Thyroid gland (tissue), 4 donors: ENCODE measurements around the gene RELL2. TPM values are rescaled to one million over a fixed set of nuclear protein-coding genes. Genes with fewer than 3 reads are reported as not detected.

Experiments used
- DNase-seq, 2 donors: peaks; one replicate each; pipeline ENCODE4 v3.0.0-alpha.2; 2019
- H3K27ac ChIP-seq, 3 donors: fragments of 200-600 bp; sonication (generic); 1 replicate in 2 of 3; 2 replicates in 1 of 3; pipeline ENCODE4 v1.5.1; 2016 to 2019; ENCODE audit warnings: mild to moderate bottlenecking in 1 of 3, moderate library complexity in 1 of 3
- H3K27me3 ChIP-seq: fragments of 200-600 bp; sonication (generic); one replicate; pipeline ENCODE4 v1.5.1; 2019
- H3K36me3 ChIP-seq, 2 donors: fragments of 200-600 bp; sonication (generic); one replicate each; pipeline ENCODE4 v1.5.1; 2016 to 2019
- H3K4me1 ChIP-seq, 2 donors: fragments of 200-600 bp; sonication (generic); one replicate each; pipeline ENCODE4 v1.5.1; 2017 to 2019
- H3K4me3 ChIP-seq, 3 donors: fragments of 200-600 bp; sonication (generic); replicated peaks in 1 of 3; 1 replicate in 2 of 3; 2 replicates in 1 of 3; pipeline ENCODE4 v1.5.1; 2016; ENCODE audit warnings: mild to moderate bottlenecking in 1 of 3
- H3K9me3 ChIP-seq: fragments of 200-600 bp; sonication (generic); one replicate; pipeline ENCODE4 v1.5.1; 2017
- POLR2A ChIP-seq, 2 donors: fragments of 450-650 bp; IDR thresholded peaks; one replicate each; pipeline ENCODE4 v1.6.1; 2017; ENCODE audit warnings: antibody characterized with exemption in 2 of 2, mild to moderate bottlenecking in 2 of 2, moderate library complexity in 1 of 2
- WGBS, 2 donors: methylation state at CpG; one replicate each; pipeline ENCODE4 v1.1.5; 2017; 5-methylcytosine and 5-hydroxymethylcytosine counted together
- intact Hi-C: fragments of 100-400 bp; cut with DNase I; formaldehyde crosslinking; loops from one replicate; pipeline ENCODE4 v1.15.1; 2023
- total RNA-seq, 4 donors: library from RNA; depleted of rRNA; stranded (reverse); fragments of >200 nt; gene quantifications; one replicate each; pipeline ENCODE4 v1.2.3, GENCODE V29; 2016
- TF ChIP-seq, protein P1 (sequence below), 6 experiments: fragments of 200-600 bp in 3 of 6; fragments of 450-650 bp in 3 of 6; sonication (generic) in 3 of 6; IDR thresholded peaks; one replicate each; pipeline ENCODE4 v1.5.1; 2016 to 2019; ENCODE audit warnings: antibody characterized with exemption in 6 of 6, mild to moderate bottlenecking in 2 of 6, inconsistent platforms in 1 of 6, moderate library complexity in 1 of 6

RELL2 gene
- total RNA-seq, 4 donors from 2014 or later = 2.4 to 5.7 (median 4.6) TPM

GRCh38 chr5:141647851-141648250 lies 11.1 kb downstream of the RELL2 start:
- Histone ChIP-seq H3K9me3 (no peaks in the 10 kb centered on the region), H3K4me3 (no peak overlapping the region), H3K27ac (no peak overlapping the region), H3K27me3 (no peaks in the 10 kb centered on the region), H3K36me3 (peaks cover 0 to 5% of the 10 kb centered on the region in 2 donors), H3K4me1 (peaks cover 5 to 11% of the 10 kb centered on the region in 2 donors)
- TF ChIP-seq POLR2A (IDR thresholded peaks at IDR 0.05) = no peak
- TF ChIP-seq, protein P1, sequence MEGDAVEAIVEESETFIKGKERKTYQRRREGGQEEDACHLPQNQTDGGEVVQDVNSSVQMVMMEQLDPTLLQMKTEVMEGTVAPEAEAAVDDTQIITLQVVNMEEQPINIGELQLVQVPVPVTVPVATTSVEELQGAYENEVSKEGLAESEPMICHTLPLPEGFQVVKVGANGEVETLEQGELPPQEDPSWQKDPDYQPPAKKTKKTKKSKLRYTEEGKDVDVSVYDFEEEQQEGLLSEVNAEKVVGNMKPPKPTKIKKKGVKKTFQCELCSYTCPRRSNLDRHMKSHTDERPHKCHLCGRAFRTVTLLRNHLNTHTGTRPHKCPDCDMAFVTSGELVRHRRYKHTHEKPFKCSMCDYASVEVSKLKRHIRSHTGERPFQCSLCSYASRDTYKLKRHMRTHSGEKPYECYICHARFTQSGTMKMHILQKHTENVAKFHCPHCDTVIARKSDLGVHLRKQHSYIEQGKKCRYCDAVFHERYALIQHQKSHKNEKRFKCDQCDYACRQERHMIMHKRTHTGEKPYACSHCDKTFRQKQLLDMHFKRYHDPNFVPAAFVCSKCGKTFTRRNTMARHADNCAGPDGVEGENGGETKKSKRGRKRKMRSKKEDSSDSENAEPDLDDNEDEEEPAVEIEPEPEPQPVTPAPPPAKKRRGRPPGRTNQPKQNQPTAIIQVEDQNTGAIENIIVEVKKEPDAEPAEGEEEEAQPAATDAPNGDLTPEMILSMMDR (IDR thresholded peaks at IDR 0.05) = no peak
- 90 to 91% methylated on average over 3 of the region's 3 CpGs for WGBS, 2 donors
- no peak for DNase-seq
- intact Hi-C loops = no loop called here

GRCh38 chr5:141649056-141649688 lies 12.4 kb downstream of the RELL2 start:
- no peak for DNase-seq
- peaks cover 5 to 11% of the 10 kb centered on the region in 2 donors for H3K4me1 ChIP-seq
- no peak overlapping the region for H3K27ac ChIP-seq
- no peak overlapping the region for H3K4me3 ChIP-seq
- peaks cover 0 to 5% of the 10 kb centered on the region in 2 donors for H3K36me3 ChIP-seq
- intact Hi-C loops = no loop called here
- no peaks in the 10 kb centered on the region for H3K9me3 ChIP-seq
- TF ChIP-seq, protein P1 (IDR thresholded peaks at IDR 0.05) = no peak
- TF ChIP-seq POLR2A (IDR thresholded peaks at IDR 0.05) = no peak
- H3K27me3 ChIP-seq = no peaks in the 10 kb centered on the region
- 90 to 92% methylated on average over 15 to 17 of the region's 17 CpGs for WGBS, 2 donors

DNA sequence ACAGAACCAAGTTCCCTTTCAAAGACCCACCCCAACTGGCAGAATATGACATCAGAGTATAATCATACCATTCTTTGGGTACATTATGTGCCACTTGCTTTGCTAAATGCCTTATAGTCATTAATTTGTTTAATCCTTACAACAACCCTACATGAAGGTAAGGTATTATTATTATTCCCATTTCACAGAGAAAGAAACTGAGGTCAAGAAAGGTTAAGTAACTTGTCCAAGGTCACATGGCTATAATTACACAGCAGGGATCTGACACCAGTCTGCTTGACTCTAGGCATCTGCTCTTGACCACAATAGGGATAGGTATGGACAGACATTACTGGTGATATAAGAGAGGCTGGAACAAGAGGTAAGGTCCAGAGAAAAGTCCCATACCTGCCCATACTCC lies 13.2 kb downstream of the RELL2 start:
- intact Hi-C loops = no loop called here
- Histone ChIP-seq H3K9me3 (no peaks in the 10 kb centered on the region), H3K4me3 (no peak overlapping the region), H3K27ac (no peak overlapping the region), H3K27me3 (no peaks in the 10 kb centered on the region), H3K4me1 (peaks cover 5 to 11% of the 10 kb centered on the region in 2 donors), H3K36me3 (peaks cover 0 to 5% of the 10 kb centered on the region in 2 donors)
- DNase-seq = no peak
- TF ChIP-seq, protein P1 (IDR thresholded peaks at IDR 0.05) = no peak
- TF ChIP-seq POLR2A (IDR thresholded peaks at IDR 0.05) = no peak

DNA sequence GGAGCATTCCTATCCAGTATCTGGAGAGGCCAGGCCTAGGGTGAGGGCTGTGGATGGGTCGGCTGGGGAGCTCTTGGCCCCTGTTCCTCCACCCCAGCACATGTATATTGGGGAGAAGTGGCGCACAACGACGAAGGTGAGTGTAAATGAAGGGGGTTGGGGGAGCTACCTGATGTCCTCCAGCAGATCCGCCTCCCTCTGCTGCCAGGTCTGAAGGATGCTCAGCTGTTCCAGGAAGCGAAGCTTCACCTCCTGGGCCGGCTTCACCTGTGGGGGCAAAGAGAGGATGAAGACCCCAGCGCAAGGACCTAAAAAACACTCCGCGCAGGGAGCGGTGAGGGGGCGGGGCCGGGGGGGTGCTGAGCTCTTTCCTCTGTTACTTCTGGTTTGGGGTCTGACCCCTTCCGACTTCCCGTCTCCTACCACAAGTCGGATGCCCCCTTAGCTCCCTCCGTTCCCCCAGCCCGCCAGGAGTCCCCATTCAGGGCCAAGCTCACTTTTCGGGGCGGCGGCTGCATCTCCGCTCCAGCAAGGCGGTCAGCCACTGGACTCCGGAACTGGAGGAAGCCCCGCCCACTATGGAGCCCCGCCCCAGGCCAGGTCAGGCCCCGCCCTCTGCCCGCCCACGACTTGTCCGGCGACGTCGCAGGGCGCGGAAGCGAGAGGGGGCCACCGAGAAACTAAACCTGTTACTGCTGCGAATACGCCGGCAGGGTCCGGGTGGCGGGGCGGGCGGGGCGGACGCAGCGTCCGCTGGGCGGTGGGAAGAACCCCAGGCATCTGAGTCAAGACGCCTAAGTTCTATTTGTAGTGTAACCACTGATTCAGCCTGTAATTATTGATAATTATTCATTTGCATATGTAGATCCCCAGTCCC lies 14.3 kb downstream of the RELL2 start, which contains the start of gene FCHSD1:
Gene FCHSD1 (minus strand): TSS at position 568 of the 877 bp plus-strand sequence. CDS start 50 bp downstream, at position 518.
- intact Hi-C loops = no loop called here
- Histone ChIP-seq H3K36me3 (no peaks in the 10 kb centered on the region), H3K4me1 (peaks cover 5 to 11% of the 10 kb centered on the region in 2 donors), H3K4me3 (peak within 1 kb of the TSS in 2 of 3 donors; percentile 65 to 71), H3K9me3 (no peaks in the 10 kb centered on the region), H3K27ac (no peak within 1 kb of the TSS), H3K27me3 (no peaks in the 10 kb centered on the region)
- TF ChIP-seq POLR2A (IDR thresholded peaks at IDR 0.05) = peak in 1 of 2 donors; percentile 42
- TF ChIP-seq, protein P1 (IDR thresholded peaks at IDR 0.05) = peak in 1 of 6 experiments; percentile 7
- 4 to 9% methylated on average over 23 to 31 of the region's 50 CpGs for WGBS, 2 donors
- peak; percentile 84 to 86 for DNase-seq

DNA sequence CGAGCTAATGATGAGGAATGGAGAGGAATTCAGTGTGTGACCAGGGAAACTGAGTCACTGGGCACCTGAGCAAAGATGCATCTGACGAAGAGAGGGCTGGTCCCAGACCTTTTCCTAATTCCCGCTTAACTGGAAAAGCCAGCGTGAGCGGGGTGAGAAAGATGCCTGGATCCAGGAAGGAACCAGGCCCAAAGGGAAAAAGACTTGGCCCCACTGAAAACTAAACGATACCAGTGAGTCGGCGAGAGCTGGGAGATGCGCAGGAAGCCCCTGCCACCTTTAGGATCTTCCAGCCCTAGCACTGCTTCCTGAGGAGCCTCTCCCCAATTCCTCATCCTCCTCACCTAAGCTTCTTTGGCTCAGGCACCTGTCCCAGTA lies 14.9 kb downstream of the RELL2 start:
- Histone ChIP-seq H3K27ac (no peak overlapping the region), H3K36me3 (no peaks in the 10 kb centered on the region), H3K27me3 (no peaks in the 10 kb centered on the region), H3K4me1 (peaks cover 5 to 11% of the 10 kb centered on the region in 2 donors), H3K9me3 (no peaks in the 10 kb centered on the region), H3K4me3 (peak overlapping the region in 1 of 3 donors; percentile 65)
- intact Hi-C loops = no loop called here
- no peak for DNase-seq
- 59 to 60% methylated on average over 9 of the region's 9 CpGs for WGBS, 2 donors
- TF ChIP-seq, protein P1 (IDR thresholded peaks at IDR 0.05) = no peak
- no peak for TF ChIP-seq POLR2A (IDR thresholded peaks at IDR 0.05)
